K562 (cell line): ENCODE results near the gene CRYBG2. TPM values are rescaled to one million over a fixed set of nuclear protein-coding genes. Genes with fewer than 3 reads are reported as not detected.
"Not testable (repeated sequence)": the region's sequence is repeated elsewhere in the genome, so short reads cannot be mapped to it uniquely, and the experiment has no call there.

Source experiments
- ATAC-seq: fragments of 200-7000 bp; cut with Tn5 transposase; 3 replicates; pipeline ENCODE4 v1.9.1; 2020; ENCODE audit warnings: moderate library complexity
- BruUV-seq: library from RNA; stranded (reverse); fragments of 400-500 nt; replicated peaks from 2 replicates; lab custom pipeline; 2021; lab: Mats Ljungman, UMichigan
- CTCF ChIA-PET: fragments of 300-600 bp; formaldehyde crosslinking; extraction: SDS; loops from one replicate; lab custom pipeline; 2021; ENCODE audit warnings: low intra/inter-chr PET ratio; lab: Yijun Ruan, JAX
- POLR2A ChIA-PET: fragments of 300-600, 350-650 bp; sonication (Branson Sonifier 250); formaldehyde crosslinking; extraction: SDS; loops from one replicate; lab custom pipeline; 2021; ENCODE audit warnings: antibody characterized with exemption, inconsistent platforms; lab: Yijun Ruan, JAX
- DNase-seq, 4 experiments: peaks; one replicate each; pipeline versions ENCODE4 v3.0.0 to v3.0.0-alpha.2; 2011 to 2018; ENCODE audit warnings: low spot score in 3 of 4, mixed read lengths in 3 of 4; ENCODE audit errors: extremely low read depth in 1 of 4
- FAIRE-seq: peaks from 2 replicates; lab custom pipeline; 2011; peaks lifted over from hg19 to GRCh38; lab: Jason Lieb, UNC
- H2AFZ ChIP-seq: 2 replicates; pipeline ENCODE4 v1.6.0; 2011; ENCODE audit warnings: low read depth, low read length, control low read depth, inconsistent platforms
- H3K27ac ChIP-seq: fragments of 200-600 bp; 3 replicates; pipeline ENCODE4 v1.8.0; 2011; ENCODE audit warnings: low read depth, mild to moderate bottlenecking, control low read depth, inconsistent platforms, low read length, moderate library complexity, mixed read lengths; ENCODE audit errors: extremely low read depth
- H3K27me3 ChIP-seq, 2 experiments: fragments of 300-600 bp in 1 of 2; 2 replicates in 1 of 2; 3 replicates in 1 of 2; pipeline versions ENCODE4 v1.6.0 to v1.8.0; 2011; ENCODE audit warnings: inconsistent platforms in 2 of 2, low read length in 2 of 2, mild to moderate bottlenecking in 1 of 2, mixed read lengths in 1 of 2, moderate library complexity in 1 of 2; ENCODE audit not compliant: control insufficient read depth in 2 of 2, insufficient read depth in 2 of 2
- H3K36me3 ChIP-seq: fragments of 300-600 bp; 3 replicates; pipeline ENCODE4 v1.8.0; 2011; ENCODE audit warnings: mild to moderate bottlenecking, low read length, inconsistent platforms; ENCODE audit not compliant: control insufficient read depth, insufficient read depth
- H3K4me1 ChIP-seq, 2 experiments: fragments of 200-600 bp in 1 of 2; replicated peaks in 1 of 2; 2 replicates in 1 of 2; 3 replicates in 1 of 2; pipeline versions ENCODE4 v1.5.1 to v1.8.0; 2011; ENCODE audit warnings: inconsistent platforms in 2 of 2, low read length in 2 of 2, mild to moderate bottlenecking in 1 of 2, mixed read lengths in 1 of 2, moderate library complexity in 1 of 2; ENCODE audit not compliant: control insufficient read depth in 2 of 2, insufficient read depth in 2 of 2
- H3K4me2 ChIP-seq: 2 replicates; pipeline ENCODE4 v1.6.1; 2011; ENCODE audit warnings: low read length, control low read depth, inconsistent platforms, mixed read lengths; ENCODE audit not compliant: insufficient read depth
- H3K4me3 ChIP-seq: fragments of 200-600 bp; sonication (generic), shearing (Covaris generic); 2 replicates; pipeline ENCODE4 v1.5.1; 2016; ENCODE audit warnings: control low read depth, inconsistent platforms
- H3K79me2 ChIP-seq: fragments of 200-600 bp; 3 replicates; pipeline ENCODE4 v1.8.0; 2011; ENCODE audit warnings: low read length, inconsistent platforms; ENCODE audit not compliant: control insufficient read depth, insufficient read depth
- H3K9ac ChIP-seq, 2 experiments: 2 replicates each; pipeline versions ENCODE4 v1.6.0 to v1.6.1; 2011; ENCODE audit warnings: low read depth in 2 of 2, low read length in 2 of 2, control low read depth in 1 of 2, inconsistent platforms in 1 of 2, mild to moderate bottlenecking in 1 of 2, mixed read lengths in 1 of 2; ENCODE audit not compliant: insufficient read depth in 1 of 2
- H3K9me1 ChIP-seq: one replicate; pipeline ENCODE4 v1.6.0; 2011; ENCODE audit warnings: inconsistent platforms, mild to moderate bottlenecking, low read length, moderate library complexity; ENCODE audit not compliant: control insufficient read depth, insufficient read depth
- H3K9me3 ChIP-seq: replicated peaks from 2 replicates; pipeline ENCODE4 v1.5.1; 2011; ENCODE audit warnings: low read depth, low read length, inconsistent platforms; ENCODE audit not compliant: control insufficient read depth, insufficient read depth
- H4K20me1 ChIP-seq: replicated peaks from 2 replicates; pipeline ENCODE4 v1.6.1; 2011; ENCODE audit warnings: low read length, inconsistent platforms, mixed read lengths; ENCODE audit not compliant: control insufficient read depth, insufficient read depth
- BCOR ChIP-seq: fragments of 450-650 bp; IDR thresholded peaks from 2 replicates; pipeline ENCODE4 v1.6.1; 2016
- FOXP1 ChIP-seq: sonication (generic); formaldehyde crosslinking; IDR thresholded peaks from 2 replicates; pipeline ENCODE4 v1.8.0; 2022; ENCODE audit warnings: mild to moderate bottlenecking, missing genetic modification reagents
- KDM1A ChIP-seq, 2 experiments: fragments of 450-650 bp; IDR thresholded peaks; 2 replicates each; pipeline ENCODE4 v1.6.1; 2016; ENCODE audit warnings: mild to moderate bottlenecking in 2 of 2
- KHSRP ChIP-seq: fragments of 450-650 bp; IDR thresholded peaks from 2 replicates; pipeline ENCODE4 v1.6.1; 2017
- NEUROD1 ChIP-seq: fragments of 150-350 bp; IDR thresholded peaks from 2 replicates; pipeline ENCODE4 v1.6.1; 2014; ENCODE audit warnings: borderline replicate concordance, low read length, low read depth; ENCODE audit not compliant: partially characterized antibody
- SMARCA5 ChIP-seq: fragments of 450-650 bp; IDR thresholded peaks from 2 replicates; pipeline ENCODE4 v1.6.1; 2016
- TRIM28 ChIP-seq: fragments of 450-650 bp; IDR thresholded peaks from 2 replicates; pipeline ENCODE4 v1.6.1; 2017
- ZNF121 ChIP-seq: sonication (generic); formaldehyde crosslinking; conservative IDR thresholded peaks from 2 replicates; pipeline ENCODE4 v1.8.0; 2022; ENCODE audit warnings: missing genetic modification reagents
- ZNF551 ChIP-seq: fragments of 250-450 bp; sonication (Bioruptor Pico); IDR thresholded peaks from 2 replicates; pipeline ENCODE4 v1.5.0; 2021; ENCODE audit warnings: mild to moderate bottlenecking, moderate library complexity
- WGBS: fragments of 100-300 bp; shearing (Covaris generic); methylation state at CpG from one replicate; pipeline ENCODE4 v1.1.6; 2016; ENCODE audit warnings: low coverage, mixed read lengths; ENCODE audit not compliant: insufficient coverage; ENCODE audit errors: missing lambda C conversion rate; 5-methylcytosine and 5-hydroxymethylcytosine counted together
- in situ Hi-C: fragments of 300-500 bp; cut with MboI; formaldehyde crosslinking; loops from 4 replicates; pipeline ENCODE4 v1.15.0; 2018; ENCODE audit warnings: inconsistent platforms, mixed read lengths
- intact Hi-C: fragments of 100-400 bp; cut with micrococcal nuclease; formaldehyde crosslinking; loops from 2 replicates; pipeline ENCODE4 v1.14.2; 2022
- polyA plus RNA-seq, 8 experiments: library from polyadenylated mRNA; depleted of rRNA in 4 of 8; stranded (reverse) in 5 of 8; unstranded in 3 of 8; fragments of >200 nt; fragmentation: Nextera tagmentation in 2 of 8; fragmentation: Illumina TruSeq in 1 of 8; extraction: Ambion mirVana in 2 of 8; extraction: Trizol in 1 of 8; gene quantifications; 2 replicates each; pipeline versions ENCODE4 v1.2.1 to v1.2.3, GENCODE V29; 2011 to 2014; ENCODE audit warnings: inconsistent platforms in 1 of 8, missing spikeins in 1 of 8
- total RNA-seq, 7 experiments: library from RNA; depleted of rRNA in 6 of 7; stranded (reverse); fragments of >200 nt in 6 of 7; fragmentation: Illumina TruSeq in 2 of 7; extraction: Trizol in 2 of 7; gene quantifications; 2 replicates each; pipeline versions ENCODE4 v1.2.1 to v1.2.3, GENCODE V29; 2011 to 2021; ENCODE audit warnings: low replicate concordance in 1 of 7
- TF ChIP-seq, protein P1 (sequence below): fragments of 250-450 bp; sonication (Bioruptor Pico); IDR thresholded peaks from 2 replicates; pipeline ENCODE4 v1.9.0; 2021; ENCODE audit warnings: mild to moderate bottlenecking, inconsistent platforms

CRYBG2 gene
- total and polyA plus RNA-seq, 9 of the 15 experiments (the other 6 are each of a cell fraction or from before 2014, with no cell fraction given): 0.39 to 8.5 (median 3.7) TPM

DNA sequence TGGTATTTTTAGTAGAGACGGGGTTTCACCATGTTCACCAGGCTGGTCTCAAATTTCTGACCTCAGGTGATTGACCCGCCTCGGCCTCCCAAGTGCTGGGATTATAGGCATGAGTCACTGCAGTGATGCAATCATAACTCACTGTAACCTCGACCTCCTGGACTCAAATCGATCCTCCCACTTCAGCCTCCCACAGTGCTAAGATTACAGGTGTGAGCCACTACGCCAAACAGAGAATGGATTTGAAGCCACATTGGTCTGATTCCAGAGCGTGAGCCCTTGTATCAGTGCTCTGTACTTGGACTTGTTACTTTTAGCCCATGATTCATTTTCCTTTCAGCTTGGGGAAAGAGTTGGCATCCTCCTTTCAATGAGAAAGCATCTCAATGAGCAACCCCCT is 33.5 kb upstream of the CRYBG2 start (continued):
- TF ChIP-seq SMARCA5 (no peak), NEUROD1 (peak; percentile 37), ZNF551 (no peak), FOXP1 (CRISPR knock-in tag) (0 out of 2 replicates have a peak, but pooled peaks have one; percentile 43), KHSRP (no peak)
- TF ChIP-seq, protein P1, sequence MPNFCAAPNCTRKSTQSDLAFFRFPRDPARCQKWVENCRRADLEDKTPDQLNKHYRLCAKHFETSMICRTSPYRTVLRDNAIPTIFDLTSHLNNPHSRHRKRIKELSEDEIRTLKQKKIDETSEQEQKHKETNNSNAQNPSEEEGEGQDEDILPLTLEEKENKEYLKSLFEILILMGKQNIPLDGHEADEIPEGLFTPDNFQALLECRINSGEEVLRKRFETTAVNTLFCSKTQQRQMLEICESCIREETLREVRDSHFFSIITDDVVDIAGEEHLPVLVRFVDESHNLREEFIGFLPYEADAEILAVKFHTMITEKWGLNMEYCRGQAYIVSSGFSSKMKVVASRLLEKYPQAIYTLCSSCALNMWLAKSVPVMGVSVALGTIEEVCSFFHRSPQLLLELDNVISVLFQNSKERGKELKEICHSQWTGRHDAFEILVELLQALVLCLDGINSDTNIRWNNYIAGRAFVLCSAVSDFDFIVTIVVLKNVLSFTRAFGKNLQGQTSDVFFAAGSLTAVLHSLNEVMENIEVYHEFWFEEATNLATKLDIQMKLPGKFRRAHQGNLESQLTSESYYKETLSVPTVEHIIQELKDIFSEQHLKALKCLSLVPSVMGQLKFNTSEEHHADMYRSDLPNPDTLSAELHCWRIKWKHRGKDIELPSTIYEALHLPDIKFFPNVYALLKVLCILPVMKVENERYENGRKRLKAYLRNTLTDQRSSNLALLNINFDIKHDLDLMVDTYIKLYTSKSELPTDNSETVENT (CRISPR knock-in tag): no peak

GRCh38 chr1:26385063-26385462 is 31.1 kb upstream of the CRYBG2 start:
- H3K4me1 ChIP-seq: peaks cover 8 to 14% of the 10 kb centered on the region in 2 experiments
- H3K4me2 ChIP-seq, CTCF ChIA-PET, POLR2A ChIA-PET, H3K9ac ChIP-seq, H3K36me3 ChIP-seq, BruUV-seq, H3K4me3 ChIP-seq, H3K27me3 ChIP-seq, H3K9me3 ChIP-seq, H2AFZ ChIP-seq, ATAC-seq, H3K79me2 ChIP-seq, H3K9me1 ChIP-seq, FAIRE-seq, H4K20me1 ChIP-seq, H3K27ac ChIP-seq, DNase-seq, in situ Hi-C loops: not testable (repeated sequence)
- TF ChIP-seq ZNF121 (CRISPR knock-in tag): peak; percentile 57; the same call in 1 of the 2 replicates
- TF ChIP-seq TRIM28: peak; percentile 46; the same call in 1 of the 2 replicates
- peak; percentile 42; the same call in 1 of the 2 replicates for TF ChIP-seq BCOR
- TF ChIP-seq KDM1A (IDR thresholded peaks at IDR 0.05): peak in 1 of 2 experiments; percentile 44; a peak in 1 of 4 replicates
- intact Hi-C loops: loop anchor here (10.0 kb wide), 1 partner anchor 210 kb away; the partner anchor contains the start of genes CNKSR1 and ZNF593OS
- 78% methylated on average over 3 of the region's 3 CpGs for WGBS
